DMS79 treated with DMSO at 0.1 percent for 48 hours (cell line): ENCODE results near the gene KCNG1.
"Not testable (repeated sequence)": the region's sequence is repeated elsewhere in the genome, so short reads cannot be mapped to it uniquely, and the experiment has no call there.

Experiments
- DNase-seq: peaks from one replicate; lab custom pipeline; 2025; lab: John Stamatoyannopoulos, UW

The KCNG1 gene

DNA sequence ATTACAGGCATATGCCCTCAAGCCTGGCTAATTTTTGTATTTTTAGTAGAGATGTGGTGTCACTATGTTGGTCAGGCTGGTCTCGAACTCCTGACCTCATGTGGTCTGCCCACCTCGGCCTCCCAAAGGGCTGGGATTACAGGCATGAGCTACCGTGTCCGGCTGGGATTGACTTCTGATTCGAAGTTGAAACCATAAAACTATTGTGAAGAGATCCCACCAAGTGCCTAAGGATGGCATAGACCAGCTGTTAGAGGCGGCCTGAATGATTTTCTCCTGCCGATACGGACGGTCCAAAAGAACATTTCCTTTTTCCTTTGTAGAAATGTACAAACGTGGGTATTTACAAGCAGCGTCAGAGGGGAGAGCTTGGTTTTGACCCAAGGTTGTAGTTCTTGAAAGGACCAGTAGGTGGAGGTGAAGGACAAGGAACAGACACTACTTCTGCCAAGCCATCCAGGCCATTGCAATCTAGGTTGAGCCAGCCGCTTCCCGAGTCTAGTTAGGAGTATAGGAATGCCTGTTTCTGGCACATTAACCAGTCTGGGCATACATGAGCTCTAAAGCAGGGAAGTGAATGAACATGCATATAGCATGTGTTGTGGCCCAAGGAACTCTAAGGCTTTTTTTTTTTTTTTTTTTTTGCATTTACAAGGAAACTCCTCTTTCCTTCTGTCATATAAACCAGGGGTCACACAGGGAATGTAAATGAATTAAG lies 35.3 kb downstream of the KCNG1 start:
- peak; percentile 78 for DNase-seq

- no peak for DNase-seq
Measured at GRCh38 chr20:50983321-50983720, 39.6 kb downstream of the KCNG1 start.

- no peak for DNase-seq
Measured at GRCh38 chr20:50982363-50982762, 40.5 kb downstream of the KCNG1 start.

- DNase-seq = no peak
Measured at GRCh38 chr20:50981714-50982048, 41.2 kb downstream of the KCNG1 start.

DNA sequence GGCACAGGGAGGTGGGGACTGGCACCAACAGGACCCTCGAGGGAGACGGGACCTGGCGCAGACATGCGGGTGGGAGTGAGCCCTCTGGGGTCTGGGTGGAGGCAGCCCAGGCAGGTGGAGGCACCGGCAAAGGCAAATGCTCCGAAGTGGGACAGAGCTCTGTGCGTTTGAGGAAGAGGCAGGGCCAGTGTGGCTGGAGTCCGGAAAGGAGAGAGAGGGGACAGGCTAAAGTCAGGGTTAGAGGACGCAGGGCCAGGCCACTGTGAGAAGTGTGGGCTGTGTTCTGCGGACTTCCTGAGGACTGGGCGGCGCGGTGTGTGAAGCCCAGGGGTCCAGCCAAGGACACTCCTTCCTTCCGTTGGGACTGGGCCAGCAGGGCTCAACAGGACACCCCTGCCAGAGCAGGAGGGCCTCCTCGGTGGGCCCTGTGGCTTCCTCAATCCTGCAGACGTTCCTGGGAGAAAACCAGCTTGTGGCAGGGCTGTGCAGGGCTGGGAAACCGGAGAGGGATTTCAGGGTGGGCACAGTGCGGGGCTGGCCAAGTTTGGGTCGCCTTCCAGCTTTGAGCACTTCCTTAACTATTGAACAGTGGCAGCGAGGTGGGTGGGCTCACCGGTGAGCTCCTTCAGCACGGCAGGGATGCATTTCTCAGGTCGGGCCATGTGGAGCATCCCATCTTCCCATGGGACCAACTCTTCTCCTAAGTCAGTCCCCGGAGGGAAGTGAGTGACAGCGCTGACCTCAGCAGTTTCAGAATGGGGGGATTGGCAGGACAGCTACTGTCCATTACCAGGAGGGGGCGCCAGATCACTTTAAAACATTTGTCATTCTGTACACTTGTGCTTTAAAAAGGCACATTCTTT lies 41.8 kb downstream of the KCNG1 start:
- no peak for DNase-seq

DNA sequence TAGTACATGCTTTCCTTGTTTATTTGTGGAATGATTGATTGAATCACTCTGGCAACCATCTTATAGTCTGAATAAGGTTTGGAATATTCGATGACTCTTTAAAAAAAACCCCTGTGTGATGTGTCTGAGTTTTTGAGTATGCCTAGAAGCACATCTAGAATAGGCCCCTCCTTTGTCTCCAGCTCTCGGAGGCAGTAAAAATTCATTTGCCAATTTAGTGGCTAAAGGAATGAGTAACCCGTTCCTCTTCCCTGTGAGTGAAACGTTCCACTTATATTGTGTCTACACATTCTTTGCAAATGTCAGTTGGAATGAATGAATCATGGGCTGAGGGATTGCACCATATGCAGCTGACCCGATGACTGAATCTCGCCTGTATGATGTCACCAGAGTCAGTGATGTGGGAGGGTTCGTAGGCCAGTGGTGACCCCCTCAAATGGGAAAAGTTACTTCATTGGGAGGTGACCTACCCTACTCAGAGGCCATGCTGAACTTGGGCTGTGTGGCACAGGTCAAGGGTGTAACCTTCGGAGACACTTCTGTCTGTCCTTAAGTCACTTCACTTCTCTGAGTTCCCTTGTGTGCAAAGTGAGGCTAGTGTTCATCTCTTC lies 42.7 kb downstream of the KCNG1 start:
- no peak for DNase-seq

GRCh38 chr20:50978533-50978932 lies 44.4 kb downstream of the KCNG1 start:
- DNase-seq = not testable (repeated sequence)

DNA sequence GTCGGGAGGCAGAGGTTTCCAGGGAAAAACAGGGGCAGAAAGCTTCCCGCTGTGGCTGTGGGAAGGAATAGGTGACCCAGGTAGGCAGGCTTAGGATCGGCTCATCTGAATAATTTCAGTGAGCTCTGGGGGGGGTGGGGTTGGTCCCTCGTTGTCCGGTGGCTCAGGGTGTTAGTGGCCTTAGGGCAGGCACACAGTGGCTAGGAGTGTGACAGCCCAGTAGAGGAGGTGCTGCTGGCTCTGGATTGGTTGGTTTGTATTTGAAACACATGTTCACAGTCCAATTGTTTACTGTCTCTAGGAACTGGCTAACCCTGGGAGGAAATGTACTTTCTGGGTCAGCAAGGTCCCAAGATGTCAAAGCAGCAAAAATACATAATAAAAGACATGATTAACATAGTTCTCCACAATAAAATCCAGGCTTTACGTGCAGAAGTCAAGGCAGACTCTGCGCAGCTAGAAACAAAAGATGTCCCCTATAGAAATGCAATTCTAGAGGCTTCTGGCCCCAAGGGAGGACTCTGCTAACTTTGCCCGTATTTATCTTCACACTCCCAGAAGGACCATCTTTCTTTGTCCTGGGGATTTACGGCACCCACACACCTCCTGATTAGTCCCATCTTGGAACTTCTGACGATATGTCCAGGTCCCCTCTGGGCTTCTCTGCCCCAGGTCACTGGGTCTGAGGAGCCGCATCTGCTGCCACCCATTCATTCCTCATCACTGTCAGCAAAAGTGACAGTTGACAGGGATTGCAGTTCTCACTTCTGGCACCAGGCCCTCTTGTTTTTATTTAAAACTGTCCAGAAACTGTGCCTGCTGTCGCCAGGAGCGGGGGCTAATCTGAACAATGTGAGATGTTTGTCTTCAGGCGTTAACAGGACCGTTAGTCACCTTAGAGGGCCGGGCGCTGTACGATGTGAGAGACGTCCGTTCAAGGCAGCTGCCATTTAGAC lies 45.6 kb downstream of the KCNG1 start:
- DNase-seq = no peak

GRCh38 chr20:50975701-50976330 lies 47.1 kb downstream of the KCNG1 start:
- DNase-seq = no peak

DNA sequence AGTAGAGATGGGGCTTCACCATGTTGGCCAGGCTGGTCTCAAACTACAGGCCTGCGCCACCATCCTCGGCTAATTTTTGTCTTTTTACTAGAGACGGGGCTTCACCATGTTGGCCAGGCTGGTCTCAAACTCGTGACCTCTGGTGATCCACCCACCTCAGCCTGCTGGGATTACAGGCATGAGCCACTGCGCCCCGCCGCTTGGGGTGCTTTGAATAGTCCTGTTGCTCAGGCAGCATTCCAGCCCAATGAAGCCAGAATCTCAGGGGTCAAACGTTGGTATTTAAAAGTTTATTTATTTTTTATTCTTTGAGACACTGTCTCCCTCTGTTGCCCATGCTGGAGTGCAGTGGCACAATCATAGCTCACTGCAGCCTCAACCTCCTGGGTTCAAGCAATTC lies 53.0 kb downstream of the KCNG1 start:
- no peak for DNase-seq

DNA sequence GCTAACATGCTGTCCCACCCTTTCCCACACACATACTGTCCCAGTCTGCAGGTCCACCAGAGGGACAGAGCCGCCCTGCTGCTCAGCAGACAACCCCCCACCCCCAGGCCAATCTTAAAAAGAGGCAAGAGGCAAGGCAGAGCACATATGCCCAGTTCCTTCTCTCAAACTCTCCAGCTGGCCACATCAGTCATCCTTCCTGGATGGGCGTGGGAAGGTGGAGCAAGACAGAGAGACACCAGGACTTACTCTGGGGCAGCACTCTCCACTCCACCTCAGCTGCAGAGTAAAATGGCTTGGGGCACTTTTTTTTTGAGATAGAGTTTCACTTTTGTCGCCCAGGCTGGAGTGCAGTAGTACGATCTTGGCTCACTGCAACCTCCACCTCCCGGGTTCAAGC lies 53.5 kb downstream of the KCNG1 start:
- DNase-seq = no peak

DNA sequence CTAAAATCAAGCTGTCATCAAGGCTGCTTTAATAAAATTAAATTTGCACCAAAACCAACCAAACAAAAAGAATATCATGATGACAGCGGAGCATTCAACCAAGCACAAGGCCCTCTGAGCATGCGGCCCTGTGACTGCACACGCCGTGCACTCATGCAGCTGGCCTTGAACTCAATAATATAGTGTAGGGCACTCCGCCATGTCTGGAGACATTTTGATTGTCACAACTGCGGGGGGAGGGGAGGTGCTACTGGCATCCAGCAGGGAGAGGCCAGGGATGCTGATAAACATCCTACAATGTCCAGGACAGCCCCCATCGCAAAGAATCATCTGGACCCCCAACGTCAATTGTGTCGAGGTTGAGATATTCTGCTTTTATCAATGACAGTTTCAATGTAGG lies 54.6 kb downstream of the KCNG1 start:
- no peak for DNase-seq

- no peak for DNase-seq
Measured at GRCh38 chr20:50967586-50967985, 55.3 kb downstream of the KCNG1 start.

GRCh38 chr20:50959543-50960126 lies 63.3 kb downstream of the KCNG1 start:
- no peak for DNase-seq

- peak; percentile 91 for DNase-seq
Measured at GRCh38 chr20:50958615-50959542, 64.0 kb downstream of the KCNG1 start, which contains the start of gene MOCS3. Gene MOCS3, plus strand, starts transcription at chr20:50958818. Its CDS starts 25 bp downstream, at chr20:50958843.

DNA sequence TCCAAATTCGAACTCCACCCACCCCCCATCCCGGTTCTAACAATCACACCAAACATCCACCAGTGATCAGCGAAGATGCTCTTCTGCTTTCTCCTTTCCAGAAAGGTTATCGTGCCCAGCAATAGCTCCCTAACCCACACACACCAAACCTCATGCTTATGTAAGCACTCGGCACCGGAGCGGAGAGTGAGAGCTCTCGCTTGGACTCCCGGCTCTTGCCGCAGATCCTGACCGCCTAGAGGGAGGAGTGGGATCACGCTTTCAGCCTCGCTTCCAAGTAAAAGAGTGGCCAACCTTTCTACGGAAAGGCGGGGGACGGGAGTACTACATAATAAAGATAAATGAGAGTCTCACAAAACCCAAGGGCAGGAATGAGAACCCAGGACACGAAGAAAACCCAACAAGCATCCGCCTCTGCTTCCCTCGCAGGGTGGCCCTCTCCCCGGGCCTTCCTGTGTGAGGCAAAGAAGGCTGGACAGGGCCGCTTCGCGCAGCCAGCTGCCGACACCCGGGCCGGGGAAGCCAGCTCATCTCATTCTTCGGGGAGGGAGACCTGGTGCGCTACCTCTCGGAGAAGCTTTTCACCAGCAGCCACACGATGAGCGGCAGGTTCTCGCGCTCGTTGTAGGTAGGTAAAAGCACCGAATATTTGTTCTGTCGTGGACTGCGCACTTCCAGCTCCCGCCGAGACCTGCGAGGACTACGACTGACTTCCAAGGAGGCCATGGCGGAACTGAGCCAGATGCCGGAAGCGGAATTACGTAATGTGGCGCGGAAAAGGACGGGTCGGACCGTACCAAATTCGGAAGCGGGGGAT lies 64.9 kb downstream of the KCNG1 start, which contains the start of gene DPM1:
DPM1 (minus strand) TSS at position 735 of the 817 bp plus-strand sequence; CDS start at position 726, 9 bp downstream.
- DNase-seq = peak; percentile 19

GRCh38 chr20:50957276-50957675 lies 65.6 kb downstream of the KCNG1 start:
- DNase-seq = no peak

DNA sequence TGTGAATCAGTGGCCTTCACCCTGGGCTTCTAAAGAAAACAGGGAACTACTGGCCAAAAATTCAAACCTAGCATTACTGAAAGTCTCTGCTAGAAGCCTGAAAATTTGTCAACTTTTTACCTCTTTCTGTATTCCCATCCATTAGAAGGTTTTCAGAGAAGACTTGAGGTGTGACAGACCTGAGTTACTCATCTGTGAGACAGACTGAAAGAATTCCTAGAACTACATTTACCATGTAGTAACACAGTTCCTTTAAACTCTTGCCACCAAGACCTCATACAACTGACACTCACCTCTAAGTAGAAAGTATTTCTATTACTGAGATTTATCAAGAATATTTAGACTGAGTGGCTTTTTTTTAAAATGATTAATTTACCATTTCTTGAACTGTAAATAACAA lies 69.1 kb downstream of the KCNG1 start:
- no peak for DNase-seq
